Measurements from ENCODE around the gene CR1. TPM values are rescaled to one million over a fixed set of nuclear protein-coding genes. Genes with fewer than 3 reads are reported as not detected.

The CR1 gene
- total and polyA plus RNA-seq, 9 of the 15 experiments (the other 6 are each of a cell fraction or from before 2014, with no cell fraction given): 0.07 to 0.47 (median 0.18) TPM

GRCh38 chr1:207619871-207620542 lies 124.0 kb downstream of the CR1 start (continued):
- TF ChIP-seq ZNF347 (CRISPR knock-in tag; IDR thresholded peaks at IDR 0.05; ENCODE audit: low read depth) (no peak), PURB (CRISPR knock-in tag; IDR thresholded peaks at IDR 0.05; ENCODE audit: low read depth) (no peak), KLF16 (IDR thresholded peaks at IDR 0.05) (peak; percentile 32; the same call in 1 of the 2 replicates), ADNP (tag; IDR thresholded peaks at IDR 0.05) (no peak), ARNT (IDR thresholded peaks at IDR 0.05) (peak in 1 of 2 experiments; percentile 74; a peak in 1 of 4 replicates), GABPB2 (CRISPR knock-in tag; conservative IDR thresholded peaks at IDR 0.05) (no peak), SMARCA4 (IDR thresholded peaks at IDR 0.05) (peak; percentile 31; the same call in 1 of the 2 replicates), CHAMP1 (IDR thresholded peaks at IDR 0.05) (peak; percentile 79), DACH1 (IDR thresholded peaks at IDR 0.05; ENCODE audit: partially characterized antibody) (peak; percentile 38), ZNF280A (IDR thresholded peaks at IDR 0.05; ENCODE audit: low read depth, partially characterized antibody) (no peak), ZNF609 (CRISPR knock-in tag; IDR thresholded peaks at IDR 0.05; ENCODE audit: borderline replicate concordance) (no peak), PRDM10 (IDR thresholded peaks at IDR 0.05; ENCODE audit: partially characterized antibody) (peak; percentile 2)
